M059J (cell line): ENCODE measurements around the gene CCDC77. TPM values are rescaled to one million over a fixed set of nuclear protein-coding genes. Genes with fewer than 3 reads are reported as not detected.

Experiments used
- DNase-seq: peaks from one replicate; pipeline ENCODE4 v3.0.0-alpha.2; 2012; ENCODE audit warnings: low read depth
- total RNA-seq: library from RNA; depleted of rRNA; stranded (reverse); fragments of >200 nt; shearing (Covaris generic); gene quantifications from 2 replicates; pipeline ENCODE4 v1.2.3, GENCODE V29; 2014

Gene CCDC77
- total RNA-seq, 1 experiment from 2014 or later, result 22.4 TPM

- no peak for DNase-seq
Observed at GRCh38 chr12:452667-453210, 51.3 kb downstream of the CCDC77 start.

- no peak for DNase-seq
Observed at GRCh38 chr12:454833-455232, 53.4 kb downstream of the CCDC77 start.

GRCh38 chr12:455821-456220, 54.4 kb downstream of the CCDC77 start:
- DNase-seq, result no peak

- DNase-seq, result no peak
Observed at GRCh38 chr12:457676-458075, 56.2 kb downstream of the CCDC77 start.

- DNase-seq, result no peak
Observed at GRCh38 chr12:459050-459429, 57.6 kb downstream of the CCDC77 start.

GRCh38 chr12:459430-460258, 58.2 kb downstream of the CCDC77 start, which contains the start of gene B4GALNT3:
Gene B4GALNT3, plus strand, starts transcription at chr12:459939. Its CDS starts 438 bp downstream, at chr12:460377.
- peak; percentile 11 for DNase-seq

- DNase-seq, result no peak
Observed at GRCh38 chr12:460261-461230, 59.1 kb downstream of the CCDC77 start.

- DNase-seq, result no peak
Observed at GRCh38 chr12:461425-461824, 60.0 kb downstream of the CCDC77 start.

- DNase-seq, result no peak
Observed at GRCh38 chr12:462936-463705, 61.7 kb downstream of the CCDC77 start.

- DNase-seq, result no peak
Observed at GRCh38 chr12:464484-465267, 63.2 kb downstream of the CCDC77 start.

GRCh38 chr12:466039-466438, 64.6 kb downstream of the CCDC77 start:
- no peak for DNase-seq

- no peak for DNase-seq
Observed at GRCh38 chr12:466762-467161, 65.3 kb downstream of the CCDC77 start.

GRCh38 chr12:467591-467990, 66.1 kb downstream of the CCDC77 start:
- no peak for DNase-seq

- peak; percentile 78 for DNase-seq
Observed at GRCh38 chr12:468671-469389, 67.4 kb downstream of the CCDC77 start.

- DNase-seq, result no peak
Observed at GRCh38 chr12:470133-470532, 68.7 kb downstream of the CCDC77 start.

GRCh38 chr12:473198-473597, 71.8 kb downstream of the CCDC77 start:
- DNase-seq, result no peak

- peak; percentile 13 for DNase-seq
Observed at GRCh38 chr12:473863-474577, 72.6 kb downstream of the CCDC77 start.

- no peak for DNase-seq
Observed at GRCh38 chr12:475286-475685, 73.8 kb downstream of the CCDC77 start.

GRCh38 chr12:479161-479560, 77.7 kb downstream of the CCDC77 start:
- DNase-seq, result no peak
